Measurements from ENCODE around the gene CREBBP. TPM values are rescaled to one million over a fixed set of nuclear protein-coding genes. Genes with fewer than 3 reads are reported as not detected.

The CREBBP gene
- total and polyA plus RNA-seq, 2 experiments from 2014 or later = 36.9 to 54.8 TPM

GRCh38 chr16:3745751-3746355 is 134.7 kb downstream of the CREBBP start:
- H4K20me1 ChIP-seq (replicated peaks; ENCODE audit: insufficient read depth) = no peaks in the 10 kb centered on the region
- no peaks in the 10 kb centered on the region for H3K79me2 ChIP-seq (replicated peaks; ENCODE audit: insufficient read depth)
- H3K27me3 Mint-ChIP-seq (ENCODE audit: insufficient read depth, low read depth, poor library complexity) = peaks cover 2% of the 10 kb centered on the region
- no peaks in the 10 kb centered on the region; the same call in 2 of the 3 replicates for H3K9me3 Mint-ChIP-seq
- peaks cover 18% of the 10 kb centered on the region for H3K36me3 ChIP-seq (ENCODE audit: insufficient read depth)
- no peaks in the 10 kb centered on the region for H3K4me1 Mint-ChIP-seq
- no peak for DNase-seq (ENCODE audit: low spot score)
- no peak overlapping the region for H3K4me2 ChIP-seq
- no peak overlapping the region for H2AFZ ChIP-seq
- no peaks in the 10 kb centered on the region for H3K27me3 ChIP-seq (ENCODE audit: insufficient read depth)
- no peak overlapping the region for H3K4me3 ChIP-seq
- H3K27ac Mint-ChIP-seq = peak overlapping the region; percentile 74
- no peaks in the 10 kb centered on the region for H3K9me2 ChIP-seq (ENCODE audit: insufficient read depth)
- no peaks in the 10 kb centered on the region for H3K4me1 ChIP-seq (ENCODE audit: insufficient read depth)
- TF ChIP-seq ETS1 (IDR thresholded peaks at IDR 0.05) (no peak), EZH2phosphoT487 (IDR thresholded peaks at IDR 0.05; ENCODE audit: unreplicated experiment) (no peak), JUNB (IDR thresholded peaks at IDR 0.05; ENCODE audit: unreplicated experiment) (no peak), STAT1 (IDR thresholded peaks at IDR 0.05; ENCODE audit: unreplicated experiment) (no peak), POLR2AphosphoS5 (IDR thresholded peaks at IDR 0.05; ENCODE audit: low read depth) (no peak)
- no peaks in the 10 kb centered on the region for H3F3A ChIP-seq (replicated peaks; ENCODE audit: low read depth)
- 0 out of 2 replicates have a peak overlapping the region, but pooled peaks have one; percentile 50 for H3K27ac ChIP-seq (ENCODE audit: low read depth)
- H3K36me3 Mint-ChIP-seq (ENCODE audit: low read depth) = peaks cover 70% of the 10 kb centered on the region
- no peak overlapping the region for H3K4me3 Mint-ChIP-seq
- no peak for ATAC-seq

- Histone ChIP-seq H3K79me2 (replicated peaks; ENCODE audit: insufficient read depth) (no peaks in the 10 kb centered on the region), H2AFZ (no peak overlapping the region), H3K4me2 (no peak overlapping the region), H3K27ac (ENCODE audit: low read depth) (no peak overlapping the region), H3K9me2 (ENCODE audit: insufficient read depth) (no peaks in the 10 kb centered on the region), H3K36me3 (ENCODE audit: insufficient read depth) (peaks cover 33% of the 10 kb centered on the region), H3K4me3 (no peak overlapping the region), H4K20me1 (replicated peaks; ENCODE audit: insufficient read depth) (no peaks in the 10 kb centered on the region), H3F3A (replicated peaks; ENCODE audit: low read depth) (no peaks in the 10 kb centered on the region), H3K27me3 (ENCODE audit: insufficient read depth) (no peaks in the 10 kb centered on the region), H3K4me1 (ENCODE audit: insufficient read depth) (no peaks in the 10 kb centered on the region)
- no peaks in the 10 kb centered on the region for H3K4me1 Mint-ChIP-seq
- no peaks in the 10 kb centered on the region; the same call in 2 of the 3 replicates for H3K9me3 Mint-ChIP-seq
- no peak for DNase-seq (ENCODE audit: low spot score)
- H3K27me3 Mint-ChIP-seq (ENCODE audit: insufficient read depth, low read depth, poor library complexity) = peaks cover 5% of the 10 kb centered on the region
- no peak overlapping the region for H3K27ac Mint-ChIP-seq
- no peak overlapping the region for H3K4me3 Mint-ChIP-seq
- peaks cover 73% of the 10 kb centered on the region for H3K36me3 Mint-ChIP-seq (ENCODE audit: low read depth)
- no peak for ATAC-seq
- TF ChIP-seq EZH2phosphoT487 (IDR thresholded peaks at IDR 0.05; ENCODE audit: unreplicated experiment) (no peak), POLR2AphosphoS5 (IDR thresholded peaks at IDR 0.05; ENCODE audit: low read depth) (no peak), ETS1 (IDR thresholded peaks at IDR 0.05) (no peak), ZNF331 (CRISPR knock-in tag; IDR thresholded peaks at IDR 0.05; ENCODE audit: low read depth) (no peak), NANOG (IDR thresholded peaks at IDR 0.05; ENCODE audit: borderline replicate concordance) (no peak), EZH2 (IDR thresholded peaks at IDR 0.05; ENCODE audit: low read depth, unreplicated experiment) (no peak), CTCF (conservative IDR thresholded peaks at IDR 0.05; ENCODE audit: low read depth in 2 of 2) (no peak), STAT1 (IDR thresholded peaks at IDR 0.05; ENCODE audit: unreplicated experiment) (no peak), ZNF462 (CRISPR knock-in tag; IDR thresholded peaks at IDR 0.05) (no peak), CREB1 (CRISPR knock-in tag; IDR thresholded peaks at IDR 0.05; ENCODE audit: low read depth) (no peak)
Observed at GRCh38 chr16:3744018-3744417, 136.5 kb downstream of the CREBBP start.
